ENCODE data around the gene ZNF584.
A peak's percentile ranks its signal among the peaks of the same experiment; 100 is the strongest.

The ZNF584 gene

GRCh38 chr19:58466760-58467589 is 58.5 kb downstream of the ZNF584 start, which contains the start of gene ZNF324:
Gene ZNF324 (plus strand): TSS chr19:58467080. CDS start chr19:58469186, 2,106 bp downstream.
- peak; percentile 99 for DNase-seq
